ENCODE measurements around the gene GMPPA.

Gene GMPPA

DNA sequence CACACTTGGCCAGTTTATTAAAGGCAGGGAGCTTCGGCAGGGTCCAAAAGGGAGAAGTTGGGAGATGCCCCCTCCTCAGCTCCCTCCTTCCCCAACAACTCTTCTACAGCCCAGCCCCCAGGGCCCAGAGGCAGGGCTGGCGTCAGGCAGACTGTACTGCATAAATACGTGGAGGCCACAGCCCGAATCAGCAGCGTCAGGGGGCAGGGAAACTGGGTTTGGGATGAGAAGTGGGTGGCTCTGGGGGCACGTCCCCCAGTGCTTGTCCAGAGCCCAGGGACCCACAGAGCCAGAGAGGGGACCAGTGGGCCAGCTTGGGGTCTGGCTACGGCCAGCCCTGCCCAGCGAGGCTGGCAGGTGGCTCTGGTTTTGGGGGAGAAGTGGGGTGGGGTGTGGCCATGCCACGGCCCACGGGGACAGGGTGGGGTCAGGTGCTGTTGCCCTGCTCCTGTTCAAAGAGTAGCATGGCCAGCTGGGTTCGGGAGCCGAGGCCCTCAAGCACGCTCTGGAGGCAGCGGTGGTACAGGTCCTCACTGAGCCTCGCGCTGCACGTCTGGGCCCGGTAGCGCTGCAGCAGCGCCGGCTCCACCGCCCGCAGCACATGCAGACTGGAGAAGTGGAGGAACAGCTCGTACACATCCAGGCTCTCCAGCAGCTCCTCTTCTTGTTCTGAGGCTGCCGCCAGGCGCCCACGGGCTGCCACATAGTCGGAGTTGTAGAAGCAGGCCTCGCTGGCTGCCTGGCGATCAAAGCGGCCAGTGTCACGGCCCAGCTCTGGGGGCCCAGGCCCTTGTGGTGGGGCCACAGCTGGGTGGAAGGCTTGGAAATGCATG, 40.5 kb downstream of the GMPPA start:
- Mint-ChIP-seq H3K27ac (no peak overlapping the region), H3K36me3 (ENCODE audit: low read depth) (peaks cover 35% of the 10 kb centered on the region), H3K27me3 (peaks cover 4% of the 10 kb centered on the region), H3K9me3 (no peaks in the 10 kb centered on the region), H3K4me1 (ENCODE audit: low read depth) (peaks cover 21% of the 10 kb centered on the region), H3K4me3 (no peak overlapping the region)
- DNase-seq: no peak

DNA sequence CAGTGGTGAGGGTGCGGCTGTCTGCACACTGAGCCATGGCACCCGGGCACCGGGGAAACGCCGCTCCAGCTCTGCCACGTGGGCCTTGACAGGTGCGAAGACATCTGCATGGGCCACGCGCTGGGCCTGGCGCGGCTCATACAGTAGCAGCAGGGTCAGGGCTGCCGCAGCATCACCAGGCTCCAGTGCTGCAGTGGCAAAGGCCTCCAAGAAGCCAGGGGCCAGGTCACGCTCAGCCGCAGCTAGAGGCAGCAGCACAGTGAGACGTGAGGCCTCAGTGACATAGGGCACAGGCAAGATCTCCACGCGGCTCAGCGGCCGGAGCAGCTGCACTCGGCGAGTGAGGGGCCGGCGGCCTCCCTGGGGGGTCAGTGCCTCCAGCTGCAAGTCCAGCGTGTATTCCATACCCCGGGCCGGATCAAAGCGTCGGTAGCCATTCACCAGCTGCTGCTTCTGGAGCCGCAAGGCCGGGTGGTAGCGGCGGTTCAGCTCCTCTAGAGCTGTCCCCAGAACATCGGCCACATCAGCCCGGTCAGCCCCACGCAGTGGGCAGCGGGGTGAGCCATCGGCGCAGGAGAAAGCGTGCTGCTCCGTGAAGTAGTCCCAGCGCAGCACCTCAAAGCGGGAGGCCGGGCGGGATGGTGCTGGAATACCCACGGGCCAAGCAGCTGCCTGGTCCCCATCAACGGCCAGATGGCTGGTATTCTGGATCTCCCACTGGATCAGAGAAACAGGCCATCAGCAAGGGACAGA, 41.4 kb downstream of the GMPPA start:
- H3K9me3 Mint-ChIP-seq: no peaks in the 10 kb centered on the region
- peaks cover 12% of the 10 kb centered on the region for H3K27me3 Mint-ChIP-seq
- H3K36me3 Mint-ChIP-seq (ENCODE audit: low read depth): peaks cover 35% of the 10 kb centered on the region
- H3K4me1 Mint-ChIP-seq (ENCODE audit: low read depth): peaks cover 30% of the 10 kb centered on the region
- no peak for DNase-seq
- H3K27ac Mint-ChIP-seq: no peak overlapping the region
- H3K4me3 Mint-ChIP-seq: no peak overlapping the region

DNA sequence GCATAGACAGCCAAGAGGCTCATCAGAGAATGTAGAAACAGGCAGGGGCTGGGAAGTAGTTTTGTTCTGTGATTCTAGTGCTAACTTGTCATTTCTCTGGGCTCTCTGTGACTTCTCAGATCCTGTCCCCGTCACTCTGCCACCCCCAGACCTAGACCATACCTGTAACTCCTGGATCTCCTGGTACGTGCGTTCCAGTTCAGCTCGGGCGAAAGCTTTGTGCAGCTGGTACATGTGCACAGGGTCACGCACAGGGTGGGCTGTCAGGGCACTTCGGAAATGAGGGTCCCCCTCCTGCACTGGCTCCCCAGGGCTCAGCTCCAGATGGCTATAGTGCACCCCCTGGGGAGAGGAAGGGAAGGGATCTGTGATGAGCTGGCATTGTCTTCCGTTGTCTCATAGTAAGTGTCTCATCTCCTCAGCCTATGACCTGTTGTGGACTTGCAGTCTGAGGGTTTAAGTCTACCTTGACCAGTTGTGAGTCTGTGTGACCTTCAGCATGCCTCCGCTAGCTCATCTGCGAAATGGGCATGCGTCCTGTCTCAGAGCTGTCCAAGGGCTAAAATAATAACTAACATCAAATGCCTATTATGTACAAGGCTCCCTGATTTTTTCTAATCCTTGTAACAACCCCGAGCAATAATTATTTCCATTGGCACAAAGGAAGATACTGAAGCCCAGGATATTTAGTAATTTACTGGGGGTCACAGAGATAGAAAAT, 42.3 kb downstream of the GMPPA start:
- no peak overlapping the region for H3K27ac Mint-ChIP-seq
- no peak for DNase-seq
- H3K9me3 Mint-ChIP-seq: no peaks in the 10 kb centered on the region
- H3K4me1 Mint-ChIP-seq (ENCODE audit: low read depth): peaks cover 30% of the 10 kb centered on the region
- peaks cover 35% of the 10 kb centered on the region for H3K36me3 Mint-ChIP-seq (ENCODE audit: low read depth)
- H3K4me3 Mint-ChIP-seq: no peak overlapping the region
- H3K27me3 Mint-ChIP-seq: peaks cover 10% of the 10 kb centered on the region

DNA sequence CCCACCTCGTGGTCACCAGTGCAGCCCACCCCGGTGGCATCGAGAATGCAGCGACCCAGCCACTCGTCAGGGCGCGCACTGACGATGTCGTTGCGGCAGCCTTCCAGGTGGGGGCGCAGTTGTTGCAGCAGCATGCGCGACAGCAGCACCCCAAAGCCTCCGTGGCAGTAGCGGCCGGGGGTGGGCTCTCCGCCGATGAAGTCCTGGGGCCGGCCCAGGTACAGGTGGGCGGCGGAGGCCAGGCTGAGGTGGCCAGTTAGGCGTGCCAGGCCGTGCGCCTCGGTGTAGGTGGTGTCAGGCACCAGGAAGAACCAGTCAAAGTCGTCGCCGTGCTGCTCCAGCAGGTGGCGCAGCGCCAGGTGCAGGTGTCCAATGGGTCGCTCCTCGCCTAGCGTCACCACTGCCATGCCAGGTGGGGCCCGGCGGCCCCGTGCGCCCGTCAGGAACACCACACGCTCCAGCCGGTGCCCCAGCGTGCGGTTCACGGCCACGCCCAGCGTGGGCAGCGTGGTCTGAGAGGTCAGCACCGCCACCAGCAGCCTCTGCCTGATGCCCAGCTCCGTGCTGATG, 43.0 kb downstream of the GMPPA start:
- Mint-ChIP-seq H3K4me3 (peak overlapping the region; percentile 90), H3K36me3 (ENCODE audit: low read depth) (peaks cover 35% of the 10 kb centered on the region), H3K27ac (peak overlapping the region; percentile 18), H3K27me3 (peaks cover 10% of the 10 kb centered on the region), H3K9me3 (no peaks in the 10 kb centered on the region), H3K4me1 (ENCODE audit: low read depth) (peaks cover 30% of the 10 kb centered on the region)
- DNase-seq: peak; percentile 94

DNA sequence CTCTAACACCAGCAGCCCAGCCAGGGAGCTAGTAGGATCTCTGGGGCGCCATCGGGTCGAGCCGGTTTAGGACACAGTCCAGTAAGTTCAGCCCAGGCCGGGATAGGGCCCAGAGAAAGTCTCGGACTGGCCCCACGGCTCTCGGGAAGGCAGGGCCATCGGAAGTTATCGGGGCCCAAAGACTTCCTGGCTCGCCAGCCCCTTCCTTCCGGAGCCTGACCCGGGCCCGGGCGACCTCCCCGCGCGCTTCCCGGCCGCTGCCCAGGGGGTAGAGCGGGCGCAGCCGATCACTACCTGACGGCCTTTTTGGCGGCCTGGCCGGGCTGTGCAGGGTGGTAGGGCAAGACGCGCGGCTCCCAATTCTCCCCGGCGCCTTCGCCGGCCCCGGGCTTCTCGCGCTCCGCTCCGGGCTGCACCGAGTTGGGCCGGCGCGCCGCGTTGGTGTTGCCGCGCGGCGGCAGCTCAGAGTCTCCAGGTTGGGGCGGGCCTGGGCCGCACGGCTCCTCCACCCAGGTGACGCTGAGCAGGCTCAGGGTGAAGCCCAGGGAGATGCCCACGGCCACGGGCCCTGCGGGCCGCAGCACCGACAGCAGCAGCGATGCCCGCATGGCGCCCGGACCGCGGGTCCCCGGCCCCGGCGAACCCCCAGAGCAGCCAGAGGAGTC, 44.4 kb downstream of the GMPPA start:
- peaks cover 30% of the 10 kb centered on the region for H3K4me1 Mint-ChIP-seq (ENCODE audit: low read depth)
- peaks cover 15% of the 10 kb centered on the region for H3K27me3 Mint-ChIP-seq
- no peaks in the 10 kb centered on the region for H3K9me3 Mint-ChIP-seq
- peak overlapping the region; percentile 90 for H3K4me3 Mint-ChIP-seq
- peaks cover 35% of the 10 kb centered on the region for H3K36me3 Mint-ChIP-seq (ENCODE audit: low read depth)
- peak overlapping the region; percentile 84 for H3K27ac Mint-ChIP-seq
- DNase-seq: no peak

DNA sequence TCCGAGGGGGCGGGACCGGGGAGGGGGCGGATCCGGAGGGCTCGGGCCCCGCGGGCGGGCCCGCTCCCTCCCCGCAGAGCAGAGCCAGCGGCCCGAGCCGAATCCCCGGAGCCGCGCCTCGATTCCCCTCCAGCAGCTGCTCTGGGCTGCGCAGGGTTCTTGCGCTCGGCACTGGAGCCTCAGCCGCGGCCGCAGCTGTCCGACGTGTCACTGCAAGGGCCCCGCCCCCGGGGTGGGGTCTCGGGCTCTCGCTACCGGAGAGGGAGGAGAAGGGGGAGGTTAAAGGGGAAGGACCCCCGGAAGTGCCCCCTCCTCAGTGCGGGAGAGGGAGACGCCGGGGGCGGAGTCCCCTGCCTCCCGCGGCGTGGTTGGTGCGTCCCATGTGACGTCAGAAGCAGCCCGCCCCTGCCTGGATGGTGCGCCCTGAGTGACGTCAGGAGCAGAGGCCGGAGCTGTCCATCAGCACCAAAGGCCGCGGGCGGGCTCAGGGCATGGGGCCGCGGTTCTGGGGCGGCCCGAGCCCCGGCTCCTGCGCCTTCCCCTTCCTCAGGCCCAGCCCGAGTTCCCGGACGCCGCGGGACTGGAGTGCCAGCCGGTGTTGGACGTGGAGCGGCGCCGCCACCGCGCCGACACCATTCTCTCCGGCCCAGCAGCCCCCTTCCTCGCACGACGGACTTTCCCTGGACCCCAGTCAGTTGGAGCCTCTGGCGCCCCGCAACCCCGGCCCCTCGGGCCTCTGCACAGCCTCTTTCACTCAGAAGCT, 45.1 kb downstream of the GMPPA start, which contains the start of the genes CHPF and TMEM198:
Gene CHPF, minus strand, starts transcription at position 214 of the 763 bp plus-strand sequence. CDS start 271 bp downstream, outside the sequence.
Gene TMEM198, plus strand, starts transcription at position 433 of the 763 bp plus-strand sequence. CDS start 700 bp downstream, outside the sequence.
- Mint-ChIP-seq H3K9me3 (no peaks in the 10 kb centered on the region), H3K27me3 (peaks cover 21% of the 10 kb centered on the region), H3K4me3 (peak within 1 kb of the TSS; percentile 90), H3K36me3 (ENCODE audit: low read depth) (peaks cover 31% of the 10 kb centered on the region), H3K4me1 (ENCODE audit: low read depth) (peaks cover 30% of the 10 kb centered on the region), H3K27ac (peak within 1 kb of the TSS; percentile 84)
- DNase-seq: peak; percentile 96

DNA sequence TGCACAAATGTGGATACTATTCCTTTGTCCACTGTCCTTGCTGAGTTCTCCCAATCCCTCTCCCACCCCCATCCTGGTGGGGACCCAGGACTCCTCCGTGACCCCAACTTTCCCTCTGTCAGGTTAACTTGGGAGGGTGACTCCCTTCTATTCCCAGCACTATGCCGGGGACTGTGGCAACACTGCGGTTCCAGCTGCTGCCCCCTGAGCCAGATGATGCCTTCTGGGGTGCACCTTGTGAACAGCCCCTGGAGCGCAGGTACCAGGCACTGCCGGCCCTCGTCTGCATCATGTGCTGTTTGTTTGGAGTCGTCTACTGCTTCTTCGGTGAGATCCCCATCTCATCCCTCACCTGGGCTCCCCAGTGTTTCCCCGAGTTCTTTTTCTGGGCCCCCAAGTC, 45.9 kb downstream of the GMPPA start:
- H3K4me1 Mint-ChIP-seq (ENCODE audit: low read depth): peaks cover 30% of the 10 kb centered on the region
- peaks cover 25% of the 10 kb centered on the region for H3K27me3 Mint-ChIP-seq
- peak overlapping the region; percentile 90 for H3K4me3 Mint-ChIP-seq
- no peak overlapping the region for H3K27ac Mint-ChIP-seq
- peaks cover 23% of the 10 kb centered on the region for H3K36me3 Mint-ChIP-seq (ENCODE audit: low read depth)
- DNase-seq: no peak
- H3K9me3 Mint-ChIP-seq: no peaks in the 10 kb centered on the region

DNA sequence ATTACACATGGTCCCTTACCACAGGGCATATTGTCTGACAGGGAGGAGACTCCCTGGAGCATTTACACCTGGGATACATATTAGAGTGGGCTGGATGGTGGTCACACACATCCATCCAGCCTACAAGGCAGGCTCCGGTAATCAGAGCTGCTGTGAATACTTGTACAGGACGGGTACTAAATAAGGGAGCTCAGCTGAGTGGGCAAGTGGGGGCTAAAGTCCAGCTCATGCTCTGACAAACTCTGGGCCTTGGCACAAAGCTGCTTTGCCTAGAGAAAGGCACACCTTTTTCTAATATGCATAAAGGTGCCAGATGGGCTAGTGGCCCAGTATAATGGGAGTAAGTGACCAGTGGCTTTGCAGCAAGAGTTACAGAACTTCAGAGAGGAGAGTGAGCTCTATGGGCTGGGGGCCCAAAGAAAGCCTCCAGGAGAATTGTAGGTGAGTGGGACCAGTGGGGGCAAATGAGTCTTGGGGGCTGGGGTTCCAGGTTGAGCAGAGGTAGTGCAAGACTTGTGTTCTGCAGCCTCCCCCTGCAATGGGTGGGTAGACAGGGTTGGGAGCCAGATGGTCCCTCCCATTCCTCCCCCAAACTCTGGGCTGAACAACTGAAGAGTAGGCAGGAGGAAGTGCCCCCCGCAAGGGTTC, 46.7 kb downstream of the GMPPA start:
- Mint-ChIP-seq H3K27me3 (peaks cover 26% of the 10 kb centered on the region), H3K4me3 (no peak overlapping the region), H3K9me3 (no peaks in the 10 kb centered on the region), H3K36me3 (ENCODE audit: low read depth) (peaks cover 15% of the 10 kb centered on the region), H3K27ac (no peak overlapping the region), H3K4me1 (ENCODE audit: low read depth) (peaks cover 30% of the 10 kb centered on the region)
- DNase-seq: no peak

DNA sequence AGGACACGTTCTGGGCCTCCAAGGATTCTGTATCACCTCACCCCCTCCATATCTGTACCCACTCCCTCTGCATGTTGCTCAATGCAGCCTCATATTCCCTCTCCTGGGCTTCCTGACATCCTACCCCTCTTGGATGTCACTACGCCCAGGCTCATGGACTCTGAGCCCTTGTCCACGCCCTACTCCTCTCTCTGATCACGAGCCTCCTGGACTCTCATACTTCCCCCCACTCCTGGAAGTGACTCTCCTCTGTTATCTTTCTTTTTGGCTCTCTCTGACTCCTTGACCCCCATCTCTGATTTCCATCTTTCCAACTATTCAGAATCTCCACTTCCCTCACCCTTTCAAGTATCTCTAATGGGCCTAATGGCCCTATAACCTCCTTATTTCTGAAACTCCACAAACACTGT, 47.3 kb downstream of the GMPPA start:
- Mint-ChIP-seq H3K4me1 (ENCODE audit: low read depth) (peaks cover 30% of the 10 kb centered on the region), H3K4me3 (no peak overlapping the region), H3K27ac (no peak overlapping the region), H3K27me3 (peaks cover 31% of the 10 kb centered on the region), H3K36me3 (ENCODE audit: low read depth) (peaks cover 10% of the 10 kb centered on the region), H3K9me3 (no peaks in the 10 kb centered on the region)
- no peak for DNase-seq

DNA sequence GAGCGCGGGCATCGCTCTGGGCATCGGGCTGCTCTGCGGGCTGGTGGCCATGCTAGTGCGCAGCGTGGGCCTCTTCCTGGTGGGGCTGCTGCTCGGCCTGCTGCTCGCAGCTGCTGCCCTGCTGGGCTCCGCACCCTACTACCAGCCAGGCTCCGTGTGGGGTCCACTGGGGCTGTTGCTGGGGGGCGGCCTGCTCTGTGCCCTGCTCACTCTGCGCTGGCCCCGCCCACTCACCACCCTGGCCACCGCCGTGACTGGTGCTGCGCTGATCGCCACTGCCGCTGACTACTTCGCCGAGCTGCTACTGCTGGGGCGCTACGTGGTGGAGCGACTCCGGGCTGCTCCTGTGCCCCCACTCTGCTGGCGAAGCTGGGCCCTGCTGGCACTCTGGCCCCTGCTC, 48.9 kb downstream of the GMPPA start:
- Mint-ChIP-seq H3K36me3 (ENCODE audit: low read depth) (peaks cover 3% of the 10 kb centered on the region), H3K27me3 (peaks cover 43% of the 10 kb centered on the region), H3K27ac (no peak overlapping the region), H3K4me1 (ENCODE audit: low read depth) (peaks cover 20% of the 10 kb centered on the region), H3K9me3 (no peaks in the 10 kb centered on the region), H3K4me3 (no peak overlapping the region)
- no peak for DNase-seq

DNA sequence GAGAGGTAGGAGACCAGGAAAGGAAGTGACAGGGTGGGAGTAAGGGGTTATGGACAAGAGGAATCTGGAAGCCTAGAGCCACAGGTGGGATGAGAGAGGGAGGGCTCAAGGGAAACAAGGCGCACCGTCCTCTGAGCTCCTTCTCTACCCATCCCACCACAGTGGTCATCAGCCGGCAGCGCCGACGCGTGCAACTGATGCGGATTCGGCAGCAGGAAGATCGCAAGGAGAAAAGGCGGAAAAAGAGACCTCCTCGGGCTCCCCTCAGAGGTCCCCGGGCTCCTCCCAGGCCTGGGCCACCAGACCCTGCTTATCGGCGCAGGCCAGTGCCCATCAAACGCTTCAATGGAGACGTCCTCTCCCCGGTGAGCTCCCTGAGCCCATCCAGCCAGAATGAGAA, 50.3 kb downstream of the GMPPA start:
- no peak for DNase-seq
- no peak overlapping the region for H3K4me3 Mint-ChIP-seq
- H3K27ac Mint-ChIP-seq: no peak overlapping the region
- peaks cover 53% of the 10 kb centered on the region for H3K27me3 Mint-ChIP-seq
- peaks cover 20% of the 10 kb centered on the region for H3K4me1 Mint-ChIP-seq (ENCODE audit: low read depth)
- H3K36me3 Mint-ChIP-seq (ENCODE audit: low read depth): no peaks in the 10 kb centered on the region
- no peaks in the 10 kb centered on the region for H3K9me3 Mint-ChIP-seq

DNA sequence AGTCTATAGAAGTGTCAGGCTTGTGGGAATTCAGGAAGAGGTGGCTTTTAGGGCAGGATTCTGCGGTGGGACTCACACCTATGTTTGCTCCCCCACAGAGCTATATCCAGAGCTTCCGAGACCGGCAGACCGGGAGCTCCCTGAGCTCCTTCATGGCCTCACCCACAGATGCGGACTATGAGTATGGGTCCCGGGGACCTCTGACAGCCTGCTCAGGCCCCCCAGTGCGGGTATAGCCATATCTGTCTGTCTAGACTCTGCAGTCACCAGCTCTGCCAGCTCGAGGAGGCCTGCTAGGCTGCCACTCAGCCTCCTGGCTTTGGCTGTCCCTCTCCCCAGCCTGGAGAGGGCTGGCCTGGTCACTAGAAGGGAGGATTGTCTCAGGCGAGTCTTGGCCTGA, 50.9 kb downstream of the GMPPA start:
- Mint-ChIP-seq H3K4me1 (ENCODE audit: low read depth) (peaks cover 14% of the 10 kb centered on the region), H3K4me3 (no peak overlapping the region), H3K9me3 (no peaks in the 10 kb centered on the region), H3K27ac (no peak overlapping the region), H3K36me3 (ENCODE audit: low read depth) (no peaks in the 10 kb centered on the region), H3K27me3 (peaks cover 56% of the 10 kb centered on the region)
- DNase-seq: no peak
